NT2/D1 (cell line): Measurements from ENCODE around the gene RBMS1.
"Not testable (repeated sequence)": the region's sequence is repeated elsewhere in the genome, so short reads cannot be mapped to it uniquely, and the experiment has no call there.

Source experiments
- DNase-seq: peaks from one replicate; pipeline ENCODE4 v3.0.0-alpha.2; 2011; ENCODE audit warnings: low read depth, low spot score
- H3K27me3 ChIP-seq: 2 replicates; pipeline ENCODE4 v1.6.0; 2011; ENCODE audit warnings: mild to moderate bottlenecking; ENCODE audit not compliant: insufficient read length, insufficient read depth
- H3K36me3 ChIP-seq: 2 replicates; pipeline ENCODE4 v1.6.1; 2011; ENCODE audit warnings: mild to moderate bottlenecking, low read length, mixed read lengths; ENCODE audit not compliant: insufficient read depth, insufficient read length
- H3K4me1 ChIP-seq: 2 replicates; pipeline ENCODE4 v1.5.1; 2011; ENCODE audit not compliant: insufficient read depth, insufficient read length
- H3K4me3 ChIP-seq: 2 replicates; pipeline ENCODE4 v1.5.1; 2011; ENCODE audit warnings: low read depth; ENCODE audit not compliant: insufficient read length
- H3K9ac ChIP-seq: 2 replicates; pipeline ENCODE4 v1.6.0; 2011; ENCODE audit warnings: low read depth; ENCODE audit not compliant: insufficient read length
- H3K9me3 ChIP-seq: 2 replicates; pipeline ENCODE4 v1.5.1; 2011; ENCODE audit warnings: mild to moderate bottlenecking, low read length; ENCODE audit not compliant: insufficient read depth
- SUZ12 ChIP-seq: IDR thresholded peaks from 2 replicates; pipeline ENCODE4 v1.6.1; 2011; ENCODE audit not compliant: insufficient read length, insufficient read depth; ENCODE audit errors: extremely low read depth
- YY1 ChIP-seq: IDR thresholded peaks from 2 replicates; pipeline ENCODE4 v1.6.1; 2011; ENCODE audit not compliant: insufficient read length, insufficient read depth
- ZNF274 ChIP-seq: IDR thresholded peaks from 2 replicates; pipeline ENCODE4 v1.6.1; 2011; ENCODE audit warnings: mild to moderate bottlenecking, low read depth, low read length

The RBMS1 gene

DNA sequence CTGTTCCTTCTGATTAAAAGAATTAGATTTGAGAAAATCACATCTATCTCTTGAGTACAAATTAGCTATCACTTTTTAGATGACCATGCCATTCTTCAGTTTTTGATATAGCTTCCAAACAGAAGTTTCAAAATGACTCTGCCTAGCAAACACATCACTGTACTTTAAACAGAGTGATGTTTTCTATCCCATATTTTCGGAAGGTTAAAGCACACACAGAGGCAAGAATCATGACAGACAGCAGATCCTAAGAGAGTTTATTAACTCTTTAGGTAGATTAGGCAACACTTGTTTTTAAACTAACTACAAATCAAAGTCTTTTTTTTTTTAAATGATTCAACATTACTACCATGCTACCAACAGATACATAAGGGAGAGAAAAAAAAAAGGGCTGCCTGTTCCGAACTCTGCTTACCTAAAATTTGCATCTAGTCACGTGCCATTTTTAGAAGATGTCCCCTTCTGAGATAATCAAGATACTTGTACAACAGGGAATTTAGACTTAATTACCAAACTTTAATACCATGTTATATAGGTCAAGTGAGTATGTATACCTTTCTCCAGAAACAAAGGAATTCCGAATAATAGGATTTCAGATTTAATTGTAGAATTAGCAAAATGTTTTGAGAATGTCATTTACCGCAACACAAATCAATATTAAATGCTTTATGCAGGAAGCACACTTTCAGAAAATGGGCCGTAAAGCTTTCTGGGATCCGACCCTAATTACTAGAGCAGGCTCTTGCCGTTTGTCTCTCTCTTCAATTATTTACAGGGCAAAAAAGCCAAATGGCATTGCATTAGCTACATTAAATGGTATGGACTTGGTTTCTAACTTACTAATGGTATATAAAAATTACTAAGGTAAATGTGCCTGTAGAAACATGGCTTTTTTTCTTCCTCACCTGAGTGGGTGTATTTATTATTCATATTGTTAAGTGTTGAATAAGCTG lies 2.6 kb downstream of the RBMS1 start:
- Histone ChIP-seq H3K9me3 (no peaks in the 10 kb centered on the region), H3K36me3 (no peaks in the 10 kb centered on the region), H3K4me1 (no peaks in the 10 kb centered on the region), H3K4me3 (no peak overlapping the region), H3K27me3 (no peaks in the 10 kb centered on the region), H3K9ac (no peak overlapping the region)
- no peak for DNase-seq
- no peak for TF ChIP-seq YY1
- TF ChIP-seq SUZ12 = no peak
- TF ChIP-seq ZNF274 = no peak

DNA sequence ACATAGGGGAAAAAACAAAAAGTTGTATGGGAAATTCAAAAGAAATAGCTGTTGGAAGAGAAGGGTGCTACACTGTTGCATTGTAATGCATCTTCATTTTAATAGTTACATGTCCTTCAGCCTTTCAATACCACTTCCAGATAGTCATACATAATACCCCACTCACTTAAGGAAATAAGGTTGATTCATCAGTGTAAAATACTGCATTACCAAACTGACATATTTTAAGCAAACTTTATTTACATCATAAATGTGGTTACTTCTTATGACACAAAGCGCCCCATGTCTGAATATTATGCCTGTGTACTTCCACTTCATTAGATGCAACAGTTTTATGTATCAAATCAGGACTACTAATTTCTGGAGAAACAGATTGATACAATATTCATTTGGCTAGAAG lies 4.5 kb downstream of the RBMS1 start:
- Histone ChIP-seq H3K36me3 (no peaks in the 10 kb centered on the region), H3K27me3 (no peaks in the 10 kb centered on the region), H3K9me3 (no peaks in the 10 kb centered on the region), H3K9ac (no peak overlapping the region), H3K4me1 (no peaks in the 10 kb centered on the region), H3K4me3 (no peak overlapping the region)
- TF ChIP-seq SUZ12 (no peak), ZNF274 (no peak), YY1 (no peak)
- no peak for DNase-seq

DNA sequence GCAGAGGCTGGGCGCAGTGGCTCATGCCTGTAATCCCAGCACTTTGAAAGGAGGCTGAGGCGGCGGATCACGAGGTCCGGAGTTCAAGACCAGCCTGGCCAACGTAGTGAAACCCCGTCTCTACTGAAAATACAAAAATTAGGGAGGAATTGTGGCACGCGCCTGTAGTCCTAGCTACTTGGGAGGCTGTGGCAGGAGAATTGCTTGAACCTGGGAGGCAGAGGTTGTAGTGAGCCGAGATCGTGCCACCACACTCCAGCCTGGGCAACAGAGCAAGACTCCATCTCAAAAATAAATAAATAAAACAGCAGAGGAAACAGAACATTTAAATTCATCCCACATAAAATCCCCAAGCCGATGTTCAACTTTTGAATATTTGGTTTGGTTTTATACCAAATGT lies 5.3 kb downstream of the RBMS1 start:
- H3K27me3 ChIP-seq, H3K9ac ChIP-seq, H3K9me3 ChIP-seq, H3K4me3 ChIP-seq, H3K4me1 ChIP-seq, DNase-seq, H3K36me3 ChIP-seq: not testable (repeated sequence)

DNA sequence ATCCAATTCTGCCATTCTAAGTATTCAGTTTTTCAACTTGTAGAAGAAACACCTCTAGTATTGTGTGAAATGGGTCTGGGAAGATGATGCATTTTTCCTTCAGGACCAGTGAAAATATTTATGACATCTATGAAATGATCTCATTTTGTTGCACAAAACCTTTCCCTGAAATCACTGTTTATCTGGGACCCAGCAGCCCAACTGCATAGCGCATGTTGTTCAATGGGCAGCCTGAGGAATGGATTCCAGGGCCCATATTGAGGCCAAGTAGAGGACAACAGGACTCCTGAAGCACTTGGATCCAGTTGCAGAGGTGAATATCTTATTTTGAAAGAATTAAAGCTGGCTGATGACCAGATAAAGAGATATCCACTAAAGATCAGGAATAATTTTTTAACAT lies 7.3 kb downstream of the RBMS1 start:
- TF ChIP-seq YY1 = no peak
- no peaks in the 10 kb centered on the region for H3K4me1 ChIP-seq

DNA sequence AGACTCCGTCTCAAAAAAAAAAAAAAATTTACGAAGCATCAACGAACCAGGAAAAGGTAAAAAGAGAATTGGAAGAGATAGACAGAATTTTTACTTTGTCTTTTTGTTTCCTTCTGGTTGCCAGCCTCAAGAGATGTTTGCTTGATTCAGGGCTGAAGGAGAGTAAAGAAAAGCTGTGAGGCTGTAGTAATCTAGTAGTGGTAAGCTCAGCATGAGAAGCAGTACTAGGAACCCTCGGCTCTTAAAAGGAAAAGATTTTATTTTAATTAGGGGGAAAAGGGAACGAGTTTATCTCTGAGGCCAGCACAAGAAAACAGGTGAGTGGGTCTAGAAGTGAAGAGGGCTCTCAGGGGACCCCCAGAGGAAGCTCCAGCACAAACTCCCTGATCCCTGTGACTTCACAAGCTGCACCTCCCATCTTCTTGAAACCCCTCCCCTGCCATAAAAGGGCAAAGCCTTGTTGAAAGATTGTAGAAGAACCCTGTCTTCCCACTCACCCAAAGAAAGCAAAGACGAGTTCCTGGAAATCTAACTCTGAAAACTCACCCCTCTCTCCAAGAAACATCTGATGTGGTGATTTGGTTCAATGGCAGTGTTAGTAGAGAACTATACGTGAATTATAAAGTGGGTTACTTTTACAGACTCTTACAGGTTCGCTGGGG lies 8.6 kb downstream of the RBMS1 start:
- H3K4me1 ChIP-seq = no peaks in the 10 kb centered on the region
- H3K4me3 ChIP-seq = no peak overlapping the region
- H3K9ac ChIP-seq = no peak overlapping the region
- TF ChIP-seq SUZ12 (no peak), YY1 (no peak), ZNF274 (no peak)
- no peaks in the 10 kb centered on the region for H3K9me3 ChIP-seq
- no peaks in the 10 kb centered on the region for H3K27me3 ChIP-seq
- DNase-seq = no peak
- H3K36me3 ChIP-seq = no peaks in the 10 kb centered on the region

More for the DNA sequence above, 7.3 kb downstream of the RBMS1 start:
- DNase-seq = no peak
- no peaks in the 10 kb centered on the region for H3K36me3 ChIP-seq
- H3K4me3 ChIP-seq = no peak overlapping the region
- no peaks in the 10 kb centered on the region for H3K27me3 ChIP-seq
- H3K9me3 ChIP-seq = no peaks in the 10 kb centered on the region
- no peak overlapping the region for H3K9ac ChIP-seq

DNA sequence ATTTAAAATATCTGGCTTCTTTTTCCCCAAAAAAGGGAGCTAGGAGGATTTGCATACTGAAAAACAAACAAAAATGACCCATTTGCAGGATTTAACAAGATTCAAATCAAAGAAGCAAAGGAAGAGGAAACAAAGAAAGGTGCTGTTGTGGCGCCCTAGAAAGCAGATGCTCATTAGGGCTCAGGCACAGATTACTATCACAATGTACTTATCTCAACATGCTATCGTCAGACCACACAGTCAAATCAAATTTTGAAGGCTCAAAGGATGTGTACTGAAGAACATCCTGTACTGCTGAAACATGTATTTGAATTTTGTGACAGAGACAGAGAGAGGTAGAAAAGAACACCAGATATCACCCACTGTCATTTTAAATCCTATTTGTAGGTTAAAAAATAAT lies 10.9 kb downstream of the RBMS1 start:
- H3K27me3 ChIP-seq = no peaks in the 10 kb centered on the region
- TF ChIP-seq YY1 (no peak), SUZ12 (no peak), ZNF274 (no peak)
- H3K9me3 ChIP-seq = no peaks in the 10 kb centered on the region
- DNase-seq = no peak
- H3K4me3 ChIP-seq = no peak overlapping the region
- H3K9ac ChIP-seq = no peak overlapping the region
- peaks cover 3% of the 10 kb centered on the region for H3K4me1 ChIP-seq
- peaks cover 7% of the 10 kb centered on the region for H3K36me3 ChIP-seq

DNA sequence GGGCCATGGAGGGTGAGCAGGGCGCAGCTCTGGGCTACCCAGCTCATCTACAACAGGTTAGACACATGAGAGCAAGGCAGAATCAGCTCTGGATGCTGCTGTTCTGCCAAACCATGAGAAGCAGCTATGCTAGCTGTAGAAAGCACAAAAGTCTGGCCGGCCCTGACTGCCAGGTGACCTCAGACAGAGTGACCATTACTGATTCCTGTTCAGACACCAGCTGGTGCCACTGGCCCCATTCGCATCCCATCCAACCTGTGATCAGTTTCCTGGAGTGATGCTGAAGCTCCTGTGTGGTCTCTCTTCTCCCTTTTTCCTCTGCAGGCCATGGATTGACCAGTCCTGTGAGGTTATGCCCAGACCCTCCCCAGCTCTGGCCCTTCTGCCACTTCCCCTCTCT lies 14.3 kb downstream of the RBMS1 start:
- no peak overlapping the region for H3K9ac ChIP-seq
- no peaks in the 10 kb centered on the region for H3K9me3 ChIP-seq
- TF ChIP-seq SUZ12 (no peak), YY1 (no peak), ZNF274 (no peak)
- DNase-seq = no peak
- no peak overlapping the region for H3K4me3 ChIP-seq
- H3K4me1 ChIP-seq = peaks cover 3% of the 10 kb centered on the region
- H3K36me3 ChIP-seq = peaks cover 7% of the 10 kb centered on the region
- no peaks in the 10 kb centered on the region for H3K27me3 ChIP-seq
